Measurements from ENCODE around the gene YIF1B.

YIF1B gene

GRCh38 chr19:38320969-38321339, 5.2 kb upstream of the YIF1B start:
- in situ Hi-C loops (cut with MboI; ENCODE audit: low pct_unique_long_range_greater_than_20kb, low sequenced_read_pairs, unreplicated experiment) = loop anchor here (10.0 kb wide), 1 partner anchor 86 kb away; no protein-coding TSS in a partner anchor
- DNase-seq (ENCODE audit: low spot score) = no peak

DNA sequence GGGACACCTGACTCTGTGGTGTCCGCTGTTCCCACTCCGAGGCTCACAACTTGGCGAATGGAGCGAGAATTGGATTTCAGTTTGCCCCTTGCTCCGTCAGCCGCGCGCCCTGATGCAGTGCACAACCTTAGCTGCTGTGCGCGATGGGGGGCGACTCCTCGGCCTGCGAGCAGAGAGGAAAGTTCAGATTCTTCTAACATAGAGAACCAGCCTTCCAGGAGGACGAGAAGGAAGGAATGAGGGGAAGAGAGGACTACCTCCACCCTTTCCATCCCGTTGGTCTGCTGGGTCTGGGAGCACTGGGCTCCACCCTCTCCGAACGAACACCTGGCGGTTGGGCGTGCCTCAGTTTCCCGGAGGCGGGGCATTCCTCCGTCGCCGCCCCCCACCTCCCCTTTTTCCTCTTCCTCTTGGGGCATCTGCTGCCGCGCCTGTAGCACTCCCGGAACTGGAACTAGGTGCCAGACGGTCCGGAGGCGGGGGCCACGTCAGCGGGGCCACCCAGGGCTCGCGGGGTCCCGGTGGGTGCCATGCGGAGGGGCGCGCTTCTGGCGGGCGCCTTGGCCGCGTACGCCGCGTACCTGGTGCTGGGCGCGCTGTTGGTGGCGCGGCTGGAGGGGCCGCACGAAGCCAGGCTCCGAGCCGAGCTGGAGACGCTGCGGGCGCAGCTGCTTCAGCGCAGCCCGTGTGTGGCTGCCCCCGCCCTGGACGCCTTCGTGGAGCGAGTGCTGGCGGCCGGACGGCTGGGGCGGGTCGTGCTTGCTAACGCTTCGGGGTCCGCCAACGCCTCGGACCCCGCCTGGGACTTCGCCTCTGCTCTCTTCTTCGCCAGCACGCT, 3.9 kb upstream of the YIF1B start, which contains the start of gene KCNK6:
KCNK6 (plus strand) TSS at position 425 of the 838 bp plus-strand sequence; CDS start at position 531, 106 bp downstream.
- DNase-seq (ENCODE audit: low spot score) = no peak
- in situ Hi-C loops (cut with MboI; ENCODE audit: low pct_unique_long_range_greater_than_20kb, low sequenced_read_pairs, unreplicated experiment) = loop anchor here (10.0 kb wide), 1 partner anchor 85 kb away; no protein-coding TSS in a partner anchor
- TF ChIP-seq, protein P1, sequence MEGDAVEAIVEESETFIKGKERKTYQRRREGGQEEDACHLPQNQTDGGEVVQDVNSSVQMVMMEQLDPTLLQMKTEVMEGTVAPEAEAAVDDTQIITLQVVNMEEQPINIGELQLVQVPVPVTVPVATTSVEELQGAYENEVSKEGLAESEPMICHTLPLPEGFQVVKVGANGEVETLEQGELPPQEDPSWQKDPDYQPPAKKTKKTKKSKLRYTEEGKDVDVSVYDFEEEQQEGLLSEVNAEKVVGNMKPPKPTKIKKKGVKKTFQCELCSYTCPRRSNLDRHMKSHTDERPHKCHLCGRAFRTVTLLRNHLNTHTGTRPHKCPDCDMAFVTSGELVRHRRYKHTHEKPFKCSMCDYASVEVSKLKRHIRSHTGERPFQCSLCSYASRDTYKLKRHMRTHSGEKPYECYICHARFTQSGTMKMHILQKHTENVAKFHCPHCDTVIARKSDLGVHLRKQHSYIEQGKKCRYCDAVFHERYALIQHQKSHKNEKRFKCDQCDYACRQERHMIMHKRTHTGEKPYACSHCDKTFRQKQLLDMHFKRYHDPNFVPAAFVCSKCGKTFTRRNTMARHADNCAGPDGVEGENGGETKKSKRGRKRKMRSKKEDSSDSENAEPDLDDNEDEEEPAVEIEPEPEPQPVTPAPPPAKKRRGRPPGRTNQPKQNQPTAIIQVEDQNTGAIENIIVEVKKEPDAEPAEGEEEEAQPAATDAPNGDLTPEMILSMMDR (IDR thresholded peaks at IDR 0.05; ENCODE audit: extremely low read depth, insufficient read depth, missing control alignments) = no peak

More at GRCh38 chr19:38320969-38321339, 5.2 kb upstream of the YIF1B start:
- TF ChIP-seq, protein P1 (IDR thresholded peaks at IDR 0.05; ENCODE audit: extremely low read depth, insufficient read depth, missing control alignments) = no peak

DNA sequence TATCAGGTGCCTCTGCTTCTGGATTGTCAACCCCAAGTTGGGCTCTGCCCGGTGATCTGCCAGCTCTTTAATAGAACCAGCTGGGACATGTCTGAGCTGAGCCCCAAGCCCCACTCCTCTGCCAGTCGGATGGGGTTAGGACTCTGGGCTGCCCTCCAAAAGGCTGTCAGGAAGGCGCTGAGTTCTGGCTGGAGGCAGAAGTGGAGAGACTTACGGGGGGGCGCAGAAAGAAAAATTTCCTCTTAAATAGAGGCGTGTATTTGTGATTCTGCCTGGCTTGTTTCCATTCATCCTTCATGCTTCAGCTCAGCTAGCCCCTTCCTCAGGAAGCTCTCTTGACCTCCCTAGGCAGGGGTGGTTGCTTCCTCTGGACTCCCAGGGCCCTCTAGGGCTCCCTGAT, 2.9 kb upstream of the YIF1B start:
- in situ Hi-C loops (cut with MboI; ENCODE audit: low pct_unique_long_range_greater_than_20kb, low sequenced_read_pairs, unreplicated experiment) = no loop called here
- no peak for DNase-seq (ENCODE audit: low spot score)
- TF ChIP-seq, protein P1 (IDR thresholded peaks at IDR 0.05; ENCODE audit: extremely low read depth, insufficient read depth, missing control alignments) = no peak

DNA sequence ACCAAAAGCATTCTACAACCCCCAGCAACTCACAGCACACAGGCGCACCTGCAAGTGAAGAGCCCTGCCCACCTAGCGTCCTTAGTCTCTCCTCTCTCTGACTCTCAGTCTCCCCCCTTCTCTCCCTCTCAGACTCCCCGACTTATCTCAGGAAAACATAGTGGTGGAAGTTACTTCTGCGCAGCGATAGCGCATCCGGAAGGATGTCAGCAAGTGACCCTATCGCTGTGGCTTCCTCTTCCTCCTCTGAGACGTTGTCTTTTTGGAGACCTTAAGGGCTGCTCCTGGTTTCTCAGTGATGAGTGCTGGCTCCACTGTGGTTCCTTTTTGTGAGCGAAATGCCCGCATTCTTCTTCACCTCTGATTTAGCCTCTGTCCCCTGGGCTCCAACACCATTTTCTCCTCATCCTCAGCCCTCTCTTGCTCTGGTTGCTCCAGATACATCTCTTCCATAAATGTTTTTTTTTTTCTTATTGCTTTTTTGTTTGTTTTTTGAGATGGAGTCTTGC, 1.4 kb upstream of the YIF1B start:
- no peak for DNase-seq (ENCODE audit: low spot score)
- in situ Hi-C loops (cut with MboI; ENCODE audit: low pct_unique_long_range_greater_than_20kb, low sequenced_read_pairs, unreplicated experiment) = no loop called here
- TF ChIP-seq, protein P1 (IDR thresholded peaks at IDR 0.05; ENCODE audit: extremely low read depth, insufficient read depth, missing control alignments) = no peak

DNA sequence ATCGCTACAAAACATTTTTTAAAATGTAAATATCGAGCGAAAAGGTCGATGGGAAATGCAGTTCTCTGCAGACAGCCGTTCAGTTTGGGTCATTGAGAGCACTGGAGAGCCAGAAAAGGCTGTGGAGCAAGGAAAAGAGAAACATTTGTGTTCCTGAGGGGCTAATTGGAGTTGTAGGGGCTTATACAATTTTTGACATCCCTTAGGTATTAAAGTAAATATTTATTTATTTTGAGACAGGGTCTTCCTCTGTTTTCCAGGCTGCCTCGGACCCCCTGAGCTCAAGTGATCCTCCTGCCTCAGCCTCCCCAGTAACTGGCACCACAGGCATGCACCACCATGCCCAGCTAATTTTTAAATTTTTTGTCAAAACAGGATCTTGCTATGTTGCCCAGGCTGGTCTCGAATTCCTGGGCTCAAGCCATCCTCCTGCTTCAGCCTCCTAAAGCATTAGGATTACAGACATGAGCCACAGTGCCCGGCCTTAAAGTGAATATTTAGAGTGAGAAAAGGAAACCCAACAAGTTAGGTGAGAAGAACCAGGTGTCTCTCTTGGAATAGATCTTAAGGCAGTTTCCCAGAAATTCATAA, 825 bp upstream of the YIF1B start:
- peak; percentile 53 for DNase-seq (ENCODE audit: low spot score)
- in situ Hi-C loops (cut with MboI; ENCODE audit: low pct_unique_long_range_greater_than_20kb, low sequenced_read_pairs, unreplicated experiment) = no loop called here

DNA sequence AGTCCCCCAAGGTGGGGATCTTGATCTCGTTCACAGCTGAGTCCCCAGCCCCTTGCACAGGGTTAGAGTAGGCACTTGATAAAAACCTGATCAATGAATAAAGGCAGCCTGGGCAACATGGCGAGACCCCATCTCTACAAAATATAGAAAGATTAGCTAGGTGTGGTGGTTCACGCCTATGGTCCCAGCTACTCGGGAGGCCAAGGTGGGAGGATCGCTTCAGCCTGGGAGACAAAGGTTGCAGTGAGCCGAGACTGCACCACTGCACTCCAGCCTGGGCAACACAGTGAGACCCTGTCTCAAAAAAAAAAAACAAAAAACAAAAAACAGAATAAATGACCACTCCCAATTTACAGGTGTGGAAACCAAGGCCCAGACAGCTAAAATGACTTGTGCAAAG, 4.8 kb downstream of the YIF1B start:
- in situ Hi-C loops (cut with MboI; ENCODE audit: low pct_unique_long_range_greater_than_20kb, low sequenced_read_pairs, unreplicated experiment) = no loop called here
- no peak for DNase-seq (ENCODE audit: low spot score)

More for the DNA sequence above, 825 bp upstream of the YIF1B start:
- TF ChIP-seq, protein P1 (IDR thresholded peaks at IDR 0.05; ENCODE audit: extremely low read depth, insufficient read depth, missing control alignments) = no peak

More for the DNA sequence above, 4.8 kb downstream of the YIF1B start:
- TF ChIP-seq, protein P1 (IDR thresholded peaks at IDR 0.05; ENCODE audit: extremely low read depth, insufficient read depth, missing control alignments) = no peak
